ENCODE results near the gene BNIP1.
"Not testable (repeated sequence)": the region's sequence is repeated elsewhere in the genome, so short reads cannot be mapped to it uniquely, and the experiment has no call there.

BNIP1 gene

GRCh38 chr5:173143567-173143966 lies 764 bp upstream of the BNIP1 start:
- no peak for DNase-seq (ENCODE audit: low read depth in 2 of 2)
- TF ChIP-seq CTCF (IDR thresholded peaks at IDR 0.05; ENCODE audit: low read depth, low read length): no peak
- H3K4me3 ChIP-seq (replicated peaks in 1 of 2; ENCODE audit: low read depth in 2 of 2, low read length in 2 of 2): no peak overlapping the region

- no peak overlapping the region for H3K4me3 ChIP-seq (replicated peaks in 1 of 2; ENCODE audit: low read depth in 2 of 2, low read length in 2 of 2)
- DNase-seq (ENCODE audit: low read depth in 2 of 2): no peak
- TF ChIP-seq CTCF (IDR thresholded peaks at IDR 0.05; ENCODE audit: low read depth, low read length): no peak
Measured at GRCh38 chr5:173148354-173148753, 4.0 kb downstream of the BNIP1 start.

GRCh38 chr5:173152547-173152946 lies 8.2 kb downstream of the BNIP1 start:
- H3K4me3 ChIP-seq (replicated peaks in 1 of 2; ENCODE audit: low read depth in 2 of 2, low read length in 2 of 2): no peak overlapping the region
- no peak for DNase-seq (ENCODE audit: low read depth in 2 of 2)
- TF ChIP-seq CTCF (IDR thresholded peaks at IDR 0.05; ENCODE audit: low read depth, low read length): no peak

- no peak for TF ChIP-seq CTCF (IDR thresholded peaks at IDR 0.05; ENCODE audit: low read depth, low read length)
- DNase-seq (ENCODE audit: low read depth in 2 of 2): no peak
- H3K4me3 ChIP-seq (replicated peaks in 1 of 2; ENCODE audit: low read depth in 2 of 2, low read length in 2 of 2): no peak overlapping the region
Measured at GRCh38 chr5:173153842-173154241, 9.5 kb downstream of the BNIP1 start.

- DNase-seq (ENCODE audit: low read depth in 2 of 2); H3K4me3 ChIP-seq (replicated peaks in 1 of 2; ENCODE audit: low read depth in 2 of 2, low read length in 2 of 2): not testable (repeated sequence)
Measured at GRCh38 chr5:173154619-173155018, 10.3 kb downstream of the BNIP1 start.

- no peak for TF ChIP-seq CTCF (IDR thresholded peaks at IDR 0.05; ENCODE audit: low read depth, low read length)
- H3K4me3 ChIP-seq (replicated peaks in 1 of 2; ENCODE audit: low read depth in 2 of 2, low read length in 2 of 2): no peak overlapping the region
- no peak for DNase-seq (ENCODE audit: low read depth in 2 of 2)
Measured at GRCh38 chr5:173155912-173156311, 11.6 kb downstream of the BNIP1 start.

GRCh38 chr5:173158366-173158765 lies 14.0 kb downstream of the BNIP1 start:
- TF ChIP-seq CTCF (IDR thresholded peaks at IDR 0.05; ENCODE audit: low read depth, low read length): no peak
- DNase-seq (ENCODE audit: low read depth in 2 of 2): no peak

More at GRCh38 chr5:173158366-173158765, 14.0 kb downstream of the BNIP1 start:
- H3K4me3 ChIP-seq (replicated peaks in 1 of 2; ENCODE audit: low read depth in 2 of 2, low read length in 2 of 2): no peak overlapping the region

Data from cardiac fibroblast (primary cell).